Activated naive CD4-positive, alpha-beta T cell treated with anti-CD3 and anti-CD28 coated beads, Interleukin-2, amount 50 U/mL, for 72 hours (primary cell): Measurements from ENCODE around the gene SSR2. TPM values are rescaled to one million over a fixed set of nuclear protein-coding genes. Genes with fewer than 3 reads are reported as not detected.
A peak's percentile ranks its signal among the peaks of the same experiment; 100 is the strongest.

ENCODE experiments used
- ATAC-seq, 2 donors: fragments of 150-1000 bp; cut with Tn5 transposase; 2 replicates each; pipeline ENCODE4 v1.10.0; 2021; ENCODE audit warnings: mild to moderate bottlenecking in 2 of 2, moderate library complexity in 2 of 2
- DNase-seq, 2 donors: peaks; one replicate each; pipeline ENCODE4 v3.0.0; 2021 to 2022; ENCODE audit warnings: low spot score in 2 of 2
- H3K27ac Mint-ChIP-seq, 2 donors: one replicate each; pipeline ENCODE4 v1.8.0; 2022; ENCODE audit warnings: mild to moderate bottlenecking in 2 of 2, mixed read lengths in 2 of 2
- H3K36me3 Mint-ChIP-seq, 2 donors: one replicate each; pipeline ENCODE4 v1.8.0; 2022; ENCODE audit warnings: mixed read lengths in 2 of 2
- H3K9me3 Mint-ChIP-seq, 2 donors: one replicate each; pipeline ENCODE4 v1.8.0; 2022; ENCODE audit warnings: mixed read lengths in 2 of 2
- total RNA-seq, 2 donors: library from RNA; stranded (reverse); gene quantifications; one replicate each; pipeline ENCODE4 v1.2.3, GENCODE V29; 2022

Gene SSR2
- 100 to 1,000 TPM; 178 TPM for total RNA-seq

- peak; percentile 79 to 89 for DNase-seq
- no peaks in the 10 kb centered on the region for H3K9me3 Mint-ChIP-seq
- ATAC-seq, result peak; percentile 100
Measured at GRCh38 chr1:156020293-156021092, at the start of gene SSR2. Gene SSR2, minus strand, starts transcription at chr1:156020951. Its CDS starts 784 bp downstream, at chr1:156020167.

GRCh38 chr1:156070548-156070947, 49.8 kb upstream of the SSR2 start:
- ATAC-seq (no peak), DNase-seq (no peak)
- no peaks in the 10 kb centered on the region for H3K36me3 Mint-ChIP-seq
- no peaks in the 10 kb centered on the region for H3K9me3 Mint-ChIP-seq
- no peak overlapping the region for H3K27ac Mint-ChIP-seq

More at GRCh38 chr1:156020293-156021092, at the start of gene SSR2:
- Mint-ChIP-seq H3K27ac (peak within 1 kb of the TSS; percentile 95 to 98), H3K36me3 (peaks cover 19 to 25% of the 10 kb centered on the region in 2 donors)

GRCh38 chr1:156069490-156070455, 49.0 kb upstream of the SSR2 start:
- DNase-seq (no peak), ATAC-seq (no peak)
- Mint-ChIP-seq H3K9me3 (no peaks in the 10 kb centered on the region), H3K27ac (no peak overlapping the region), H3K36me3 (no peaks in the 10 kb centered on the region)

GRCh38 chr1:156067262-156067661, 46.5 kb upstream of the SSR2 start:
- ATAC-seq, result no peak

GRCh38 chr1:156065871-156066270, 45.1 kb upstream of the SSR2 start:
- Mint-ChIP-seq H3K27ac (peak overlapping the region in 1 of 2 donors; percentile 5), H3K9me3 (no peaks in the 10 kb centered on the region), H3K36me3 (no peaks in the 10 kb centered on the region)
- ATAC-seq, result no peak
- no peak for DNase-seq

More at GRCh38 chr1:156067262-156067661, 46.5 kb upstream of the SSR2 start:
- H3K27ac Mint-ChIP-seq, result no peak overlapping the region
- H3K9me3 Mint-ChIP-seq, result no peaks in the 10 kb centered on the region
- no peaks in the 10 kb centered on the region for H3K36me3 Mint-ChIP-seq
- no peak for DNase-seq

GRCh38 chr1:156065212-156065611, 44.5 kb upstream of the SSR2 start:
- Mint-ChIP-seq H3K9me3 (no peaks in the 10 kb centered on the region), H3K36me3 (no peaks in the 10 kb centered on the region), H3K27ac (peak overlapping the region in 1 of 2 donors; percentile 5)
- ATAC-seq (peak; percentile 26 to 87), DNase-seq (no peak)

GRCh38 chr1:156064615-156065014, 43.9 kb upstream of the SSR2 start:
- Mint-ChIP-seq H3K36me3 (no peaks in the 10 kb centered on the region), H3K9me3 (no peaks in the 10 kb centered on the region), H3K27ac (peak overlapping the region in 1 of 2 donors; percentile 5)
- peak; percentile 66 to 67 for ATAC-seq
- DNase-seq, result no peak

- Mint-ChIP-seq H3K36me3 (no peaks in the 10 kb centered on the region), H3K27ac (no peak overlapping the region), H3K9me3 (no peaks in the 10 kb centered on the region)
- ATAC-seq (no peak), DNase-seq (no peak)
Measured at GRCh38 chr1:156063997-156064285, 43.2 kb upstream of the SSR2 start.

GRCh38 chr1:156062189-156062588, 41.4 kb upstream of the SSR2 start:
- H3K36me3 Mint-ChIP-seq, result no peaks in the 10 kb centered on the region
- DNase-seq (no peak), ATAC-seq (no peak)
- H3K9me3 Mint-ChIP-seq, result no peaks in the 10 kb centered on the region
- peak overlapping the region in 1 of 2 donors; percentile 44 for H3K27ac Mint-ChIP-seq

GRCh38 chr1:156060937-156061636, 40.3 kb upstream of the SSR2 start, which contains the start of gene RAB25:
Gene RAB25, plus strand, starts transcription at chr1:156061160. Its CDS starts 241 bp downstream, at chr1:156061401.
- Mint-ChIP-seq H3K9me3 (no peaks in the 10 kb centered on the region), H3K36me3 (no peaks in the 10 kb centered on the region), H3K27ac (peak within 1 kb of the TSS in 1 of 2 donors; percentile 67)
- ATAC-seq (no peak), DNase-seq (no peak)

GRCh38 chr1:156056326-156056849, 35.6 kb upstream of the SSR2 start:
- no peak for DNase-seq
- Mint-ChIP-seq H3K9me3 (no peaks in the 10 kb centered on the region), H3K27ac (no peak overlapping the region), H3K36me3 (peaks cover 0 to 17% of the 10 kb centered on the region in 2 donors)
- ATAC-seq, result no peak

GRCh38 chr1:156055281-156056048, 34.7 kb upstream of the SSR2 start:
- peaks cover 0 to 17% of the 10 kb centered on the region in 2 donors for H3K36me3 Mint-ChIP-seq
- ATAC-seq (peak in 1 of 2 donors; percentile 15), DNase-seq (no peak)
- peak overlapping the region; percentile 95 for H3K27ac Mint-ChIP-seq
- no peaks in the 10 kb centered on the region for H3K9me3 Mint-ChIP-seq

GRCh38 chr1:156054500-156055280, 33.9 kb upstream of the SSR2 start, which contains the start of gene LAMTOR2:
Gene LAMTOR2, plus strand, starts transcription at chr1:156054782. Its CDS starts 108 bp downstream, at chr1:156054890.
- Mint-ChIP-seq H3K27ac (peak within 1 kb of the TSS; percentile 95), H3K9me3 (no peaks in the 10 kb centered on the region), H3K36me3 (peaks cover 0 to 17% of the 10 kb centered on the region in 2 donors)
- DNase-seq (peak; percentile 89 to 95), ATAC-seq (peak; percentile 73 to 82)

- H3K27ac Mint-ChIP-seq, result peak within 1 kb of the TSS; percentile 95
- peak; percentile 61 to 69 for ATAC-seq
- H3K9me3 Mint-ChIP-seq, result no peaks in the 10 kb centered on the region
- DNase-seq, result peak; percentile 83 to 85
- H3K36me3 Mint-ChIP-seq, result peaks cover 0 to 17% of the 10 kb centered on the region in 2 donors
Measured at GRCh38 chr1:156053768-156054499, 33.2 kb upstream of the SSR2 start, which contains the start of gene UBQLN4. Gene UBQLN4, minus strand, starts transcription at chr1:156053798. Its CDS starts 97 bp downstream, at chr1:156053701.
